Smooth muscle cell (in vitro differentiated cells): ENCODE measurements around the gene PRR29. TPM values are rescaled to one million over a fixed set of nuclear protein-coding genes. Genes with fewer than 3 reads are reported as not detected.

Experiments
- DNase-seq: peaks from one replicate; lab custom pipeline; 2025; ENCODE audit not compliant: unreplicated experiment; lab: John Stamatoyannopoulos, UW
- H2AFZ ChIP-seq: fragments of 200-600 bp; sonication (generic); 2 replicates; pipeline ENCODE4 v1.6.0; 2016; ENCODE audit warnings: antibody characterized with exemption, low read depth, mild to moderate bottlenecking
- H3F3A ChIP-seq: fragments of 200-600 bp; sonication (generic); 2 replicates; pipeline ENCODE4 v1.6.0; 2017; ENCODE audit warnings: antibody characterized with exemption, low read depth
- H3K27ac ChIP-seq: fragments of 200-600 bp; sonication (generic); 2 replicates; pipeline ENCODE4 v1.5.1; 2016; ENCODE audit warnings: low read depth, mild to moderate bottlenecking
- H3K27me3 ChIP-seq: fragments of 200-600 bp; sonication (generic); 2 replicates; pipeline ENCODE4 v1.6.1; 2016; ENCODE audit warnings: low read depth, mild to moderate bottlenecking
- H3K36me3 ChIP-seq: fragments of 200-600 bp; sonication (generic); 2 replicates; pipeline ENCODE4 v1.5.1; 2016; ENCODE audit warnings: low read depth
- H3K4me1 ChIP-seq: fragments of 200-600 bp; sonication (generic); 2 replicates; pipeline ENCODE4 v1.5.1; 2016; ENCODE audit warnings: low read depth
- H3K4me2 ChIP-seq: fragments of 200-600 bp; sonication (generic); 2 replicates; pipeline ENCODE4 v1.6.0; 2016; ENCODE audit warnings: mild to moderate bottlenecking
- H3K4me3 ChIP-seq: fragments of 200-600 bp; sonication (generic); 2 replicates; pipeline ENCODE4 v1.5.1; 2016; ENCODE audit warnings: mild to moderate bottlenecking
- H3K79me2 ChIP-seq: fragments of 200-600 bp; sonication (generic); 2 replicates; pipeline ENCODE4 v1.6.0; 2016; ENCODE audit warnings: low read depth, mild to moderate bottlenecking
- H3K9ac ChIP-seq: fragments of 200-600 bp; sonication (generic); 2 replicates; pipeline ENCODE4 v1.6.0; 2016; ENCODE audit warnings: low read depth
- H3K9me3 ChIP-seq: fragments of 200-600 bp; sonication (generic); replicated peaks from 2 replicates; pipeline ENCODE4 v1.5.1; 2016; ENCODE audit warnings: low read depth
- H4K20me1 ChIP-seq: fragments of 200-600 bp; sonication (generic); 2 replicates; pipeline ENCODE4 v1.6.0; 2016; ENCODE audit warnings: low read depth
- CTCF ChIP-seq: fragments of 200-600 bp; sonication (generic); IDR thresholded peaks from 2 replicates; pipeline ENCODE4 v1.5.1; 2017; ENCODE audit warnings: borderline replicate concordance, mild to moderate bottlenecking, antibody characterized with exemption; ENCODE audit not compliant: insufficient read depth, poor library complexity, severe bottlenecking
- WGBS: methylation state at CpG from one replicate; pipeline ENCODE4 v1.1.7; 2016; ENCODE audit warnings: low lambda C conversion rate; 5-methylcytosine and 5-hydroxymethylcytosine counted together
- polyA plus RNA-seq: library from polyadenylated mRNA; unstranded; fragments of >200 nt; fragmentation: Nextera tagmentation; extraction: Ambion mirVana; gene quantifications from 2 replicates; pipeline ENCODE4 v1.2.1, GENCODE V29; 2016
- total RNA-seq: library from RNA; depleted of rRNA; stranded (reverse); fragments of >200 nt; gene quantifications from 2 replicates; pipeline ENCODE4 v1.2.3, GENCODE V29; 2014

Gene PRR29
- total and polyA plus RNA-seq, 2 experiments from 2014 or later: 0.58 TPM; not detected in 1

DNA sequence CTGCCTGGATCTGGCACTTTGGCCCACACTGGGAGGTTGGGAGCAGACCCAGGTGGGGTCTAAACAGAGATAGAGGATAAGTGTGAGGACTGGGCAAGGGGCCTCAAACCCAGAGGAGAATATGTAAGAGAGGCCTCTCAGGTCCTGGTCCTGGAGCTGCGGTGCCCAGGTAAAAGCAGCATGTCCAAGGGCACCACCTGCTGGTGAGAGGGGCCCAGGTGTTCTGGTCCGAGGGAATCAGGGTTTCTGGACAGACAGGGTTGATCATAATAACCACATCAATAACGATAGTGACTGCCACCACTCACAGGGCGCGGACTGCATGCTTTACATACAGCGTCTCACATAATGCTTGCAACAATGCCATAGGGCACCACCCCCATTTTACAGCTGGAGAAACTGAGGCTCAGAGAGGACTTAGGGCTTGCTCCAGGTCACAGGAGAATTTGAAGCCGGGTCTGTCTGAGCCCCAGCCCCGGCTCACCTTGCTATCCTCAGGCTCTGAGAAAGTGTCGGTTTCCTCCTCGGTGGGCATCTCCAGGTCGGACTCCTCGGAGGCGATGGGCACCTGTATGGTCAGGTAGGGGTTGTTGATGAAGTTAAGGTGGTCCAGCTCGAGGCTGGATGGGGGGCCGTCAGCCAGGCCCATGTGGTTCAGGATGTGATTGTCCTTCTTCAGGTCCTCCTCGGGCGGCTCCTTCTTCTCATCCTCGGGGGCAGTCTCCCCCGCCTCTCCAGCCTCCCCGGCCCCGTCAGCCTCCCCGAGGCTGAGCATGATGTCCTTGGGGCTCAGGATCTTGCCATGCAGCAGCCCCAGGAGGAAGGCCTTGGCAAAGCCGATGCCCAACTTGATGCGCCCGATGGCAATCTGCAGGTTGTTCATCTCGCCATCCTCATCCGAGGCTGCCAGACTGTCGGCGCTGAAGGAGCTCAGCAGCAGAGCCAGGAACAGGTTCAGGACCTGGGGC, 46.9 kb upstream of the PRR29 start:
- Histone ChIP-seq H4K20me1 (no peaks in the 10 kb centered on the region), H2AFZ (no peak overlapping the region), H3K9me3 (no peaks in the 10 kb centered on the region), H3K36me3 (no peaks in the 10 kb centered on the region), H3K27ac (no peak overlapping the region), H3K79me2 (no peaks in the 10 kb centered on the region), H3K9ac (no peak overlapping the region), H3K27me3 (no peaks in the 10 kb centered on the region), H3K4me1 (no peaks in the 10 kb centered on the region), H3F3A (no peaks in the 10 kb centered on the region), H3K4me3 (no peak overlapping the region), H3K4me2 (no peak overlapping the region)
- no peak for DNase-seq
- TF ChIP-seq CTCF: peak; percentile 29
- WGBS: 88% methylated on average over 28 of the region's 29 CpGs

DNA sequence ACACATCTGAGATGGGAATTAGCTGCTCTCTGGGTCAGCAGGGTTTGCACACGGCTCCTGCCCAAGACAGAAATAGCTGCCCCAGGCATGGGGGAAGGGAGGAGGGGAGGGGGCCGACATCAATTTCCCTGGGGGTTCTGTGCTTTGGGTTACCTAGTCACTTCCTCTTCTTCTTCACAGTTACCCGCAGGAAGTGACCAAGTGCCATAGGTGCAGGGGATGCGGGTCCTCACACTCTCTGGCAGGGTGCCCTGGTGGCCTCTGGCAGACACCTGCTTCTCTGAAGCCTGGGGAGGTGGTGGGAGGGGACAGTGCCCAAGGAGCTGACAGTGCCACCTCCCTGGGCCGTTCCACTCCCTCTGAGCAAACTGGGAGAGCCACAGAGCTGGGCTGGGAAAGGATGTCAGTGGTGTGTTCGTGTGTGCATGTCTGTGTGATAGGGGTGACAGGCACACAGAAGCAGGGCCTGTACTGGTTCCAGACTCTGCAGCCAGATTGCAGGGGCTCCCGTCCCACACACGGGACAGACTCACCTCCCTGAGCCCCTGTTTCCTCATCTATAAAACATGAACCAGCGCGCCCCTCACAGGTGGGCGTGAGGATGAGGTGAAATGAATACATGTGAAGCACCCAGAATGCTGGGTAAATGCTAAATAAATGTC, 43.6 kb upstream of the PRR29 start:
- no peak overlapping the region for H3K27ac ChIP-seq
- H3K9ac ChIP-seq: no peak overlapping the region
- TF ChIP-seq CTCF: no peak
- no peaks in the 10 kb centered on the region for H3K27me3 ChIP-seq
- no peak overlapping the region for H3K4me3 ChIP-seq
- no peak overlapping the region for H3K4me2 ChIP-seq
- no peaks in the 10 kb centered on the region for H3F3A ChIP-seq
- WGBS: 80% methylated on average over 11 of the region's 11 CpGs
- no peaks in the 10 kb centered on the region for H3K36me3 ChIP-seq
- H3K4me1 ChIP-seq: no peaks in the 10 kb centered on the region
- DNase-seq: no peak
- no peaks in the 10 kb centered on the region for H3K9me3 ChIP-seq
- no peaks in the 10 kb centered on the region for H3K79me2 ChIP-seq
- H2AFZ ChIP-seq: no peak overlapping the region
- no peaks in the 10 kb centered on the region for H4K20me1 ChIP-seq

GRCh38 chr17:63955232-63955631, 42.9 kb upstream of the PRR29 start:
- no peak overlapping the region for H2AFZ ChIP-seq
- no peak for TF ChIP-seq CTCF
- H3K36me3 ChIP-seq: no peaks in the 10 kb centered on the region
- H3K27ac ChIP-seq: no peak overlapping the region
- H4K20me1 ChIP-seq: no peaks in the 10 kb centered on the region
- no peak for DNase-seq
- H3K4me2 ChIP-seq: no peak overlapping the region
- 86% methylated on average over 11 of the region's 11 CpGs for WGBS
- H3K4me3 ChIP-seq: no peak overlapping the region
- H3K79me2 ChIP-seq: no peaks in the 10 kb centered on the region
- H3K27me3 ChIP-seq: no peaks in the 10 kb centered on the region
- no peaks in the 10 kb centered on the region for H3F3A ChIP-seq
- no peak overlapping the region for H3K9ac ChIP-seq
- no peaks in the 10 kb centered on the region for H3K4me1 ChIP-seq
- no peaks in the 10 kb centered on the region for H3K9me3 ChIP-seq
